Stimulated activated CD8-positive, alpha-beta memory T cell treated with anti-CD3 and anti-CD28 coated beads, Interleukin-15, amount 100 ng/mL, for 48 hours (primary cell): Measurements from ENCODE around the gene STARD3NL.
"Not testable (repeated sequence)": the region's sequence is repeated elsewhere in the genome, so short reads cannot be mapped to it uniquely, and the experiment has no call there.

ENCODE experiments used
- DNase-seq, 2 donors: peaks; one replicate each; pipeline ENCODE4 v3.0.0-alpha.2; 2020; ENCODE audit warnings: low read depth in 2 of 2

The STARD3NL gene

GRCh38 chr7:38264602-38265001, 86.6 kb downstream of the STARD3NL start:
- not testable (repeated sequence) for DNase-seq

DNA sequence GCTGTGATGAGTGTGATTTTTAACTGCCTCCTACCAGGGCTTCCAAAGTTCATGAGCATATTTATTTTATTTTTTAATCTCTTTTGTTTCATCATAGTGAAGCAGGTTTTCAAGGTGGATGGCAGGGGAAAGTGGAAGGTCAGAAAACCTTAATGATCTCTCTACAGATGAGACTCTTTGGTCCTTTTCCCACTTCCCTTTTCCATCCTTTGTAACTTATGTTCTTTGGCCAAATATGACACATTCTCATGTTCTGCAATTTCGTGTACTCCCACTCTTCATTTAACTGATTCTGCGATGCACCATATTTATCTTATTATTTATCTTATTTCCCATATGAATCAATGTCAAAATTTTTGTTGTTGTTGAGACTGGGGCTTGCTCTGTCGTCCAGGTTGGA, 87.9 kb downstream of the STARD3NL start:
- DNase-seq, result not testable (repeated sequence)

DNA sequence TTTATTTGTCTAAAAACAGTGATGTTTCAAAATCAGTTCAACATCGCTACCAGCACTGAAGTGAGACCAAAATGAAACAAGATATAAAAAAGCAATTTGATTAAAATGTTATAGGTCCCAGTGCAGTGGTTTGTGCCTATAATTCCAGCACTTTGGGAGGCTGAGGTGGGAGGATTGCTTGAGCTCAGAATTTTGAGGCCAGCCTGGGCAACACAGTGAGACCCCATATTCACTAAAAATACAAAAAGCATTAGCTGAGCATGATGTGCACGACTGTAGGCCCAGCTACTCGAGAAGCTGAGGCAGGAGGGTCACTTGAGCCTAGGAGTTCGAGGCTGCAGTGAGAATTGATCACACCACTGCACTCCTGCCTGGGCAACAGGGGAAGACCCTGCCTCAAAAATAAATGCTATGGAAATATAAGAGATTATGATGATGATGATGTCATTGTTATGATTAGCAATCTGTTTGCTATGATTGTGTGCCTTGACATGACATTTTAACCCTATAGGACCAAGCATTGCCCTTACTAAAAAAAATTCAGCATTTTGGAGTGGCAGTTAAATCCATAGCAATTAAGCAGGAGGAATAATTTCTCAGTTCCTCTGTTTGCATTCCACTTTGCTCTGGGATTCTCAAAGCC, 91.8 kb downstream of the STARD3NL start:
- not testable (repeated sequence) for DNase-seq

DNA sequence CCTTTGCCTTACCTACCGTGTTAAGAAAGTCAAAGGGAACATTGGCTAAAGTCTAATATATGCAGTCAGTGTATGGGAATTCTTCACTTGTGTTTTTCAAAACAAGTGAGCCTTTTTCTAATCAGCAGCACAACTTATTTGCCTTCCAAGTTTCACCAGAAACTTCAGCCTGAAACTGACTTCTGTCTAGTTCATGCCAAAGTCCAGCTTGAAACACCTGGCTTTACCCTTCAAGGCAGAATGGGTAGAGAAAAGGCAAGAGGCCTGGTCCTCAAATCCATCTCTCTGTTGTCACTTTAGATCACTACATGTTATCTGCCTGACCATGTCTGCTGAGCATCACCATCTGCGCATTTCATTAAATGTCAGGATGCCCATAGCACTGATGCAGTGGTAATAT, 92.4 kb downstream of the STARD3NL start:
- DNase-seq, result not testable (repeated sequence)

DNA sequence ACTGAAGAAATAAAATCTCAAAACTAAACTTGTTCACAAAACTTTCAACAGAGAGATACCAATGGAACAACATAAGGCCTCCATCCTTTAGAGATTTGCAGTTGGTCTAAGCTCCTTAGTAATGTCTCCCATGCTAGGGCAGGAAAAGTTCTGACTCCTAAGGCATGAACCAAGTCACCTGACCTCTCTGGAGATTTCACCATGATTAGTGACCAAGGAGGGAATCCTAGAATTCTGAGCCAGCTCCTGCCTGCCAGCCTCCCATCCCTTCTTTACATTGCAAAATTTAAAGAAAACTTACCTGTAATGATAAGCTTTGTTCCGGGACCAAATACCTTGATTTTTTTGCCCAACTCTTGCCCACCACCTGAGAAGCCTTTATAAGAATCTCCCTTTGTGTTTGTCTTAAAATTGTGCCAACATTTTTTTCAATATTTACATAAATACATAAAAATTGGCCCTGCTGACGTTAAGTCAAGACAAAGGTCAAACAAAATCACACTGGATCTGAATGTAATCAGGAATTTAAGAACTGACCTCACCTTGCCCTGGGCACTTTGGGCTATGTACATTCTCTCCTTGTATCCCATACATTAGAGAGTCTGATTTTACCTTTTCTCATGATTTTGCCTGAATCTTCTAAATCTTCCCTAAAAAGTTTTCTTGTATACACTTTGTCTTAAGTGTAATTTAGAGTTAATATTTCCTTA, 95.4 kb downstream of the STARD3NL start, which contains the start of gene TARP:
TARP (minus strand) TSS at position 351 of the 710 bp plus-strand sequence.
- DNase-seq, result no peak

DNA sequence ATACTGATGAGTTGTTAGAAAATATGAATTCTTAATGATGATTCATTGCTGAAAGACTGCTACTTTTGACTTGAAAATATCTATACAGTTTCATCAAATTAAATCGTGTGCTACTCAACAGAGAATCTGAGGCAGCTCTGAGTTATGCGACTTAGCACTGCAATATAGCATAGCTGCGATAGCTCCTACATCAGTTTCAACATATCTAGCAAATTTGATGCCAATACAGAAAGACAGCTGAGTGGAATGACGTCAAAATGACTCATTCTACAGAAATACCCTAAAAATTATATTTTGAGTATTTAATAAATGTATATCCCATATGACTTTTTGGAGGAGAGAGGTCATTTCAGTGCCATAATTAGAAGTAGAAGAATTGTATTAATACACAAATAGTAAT, 96.4 kb downstream of the STARD3NL start:
- no peak for DNase-seq

- DNase-seq, result no peak
Observed at GRCh38 chr7:38274927-38275620, 97.0 kb downstream of the STARD3NL start.

- no peak for DNase-seq
Observed at GRCh38 chr7:38276096-38276877, 98.2 kb downstream of the STARD3NL start.

DNA sequence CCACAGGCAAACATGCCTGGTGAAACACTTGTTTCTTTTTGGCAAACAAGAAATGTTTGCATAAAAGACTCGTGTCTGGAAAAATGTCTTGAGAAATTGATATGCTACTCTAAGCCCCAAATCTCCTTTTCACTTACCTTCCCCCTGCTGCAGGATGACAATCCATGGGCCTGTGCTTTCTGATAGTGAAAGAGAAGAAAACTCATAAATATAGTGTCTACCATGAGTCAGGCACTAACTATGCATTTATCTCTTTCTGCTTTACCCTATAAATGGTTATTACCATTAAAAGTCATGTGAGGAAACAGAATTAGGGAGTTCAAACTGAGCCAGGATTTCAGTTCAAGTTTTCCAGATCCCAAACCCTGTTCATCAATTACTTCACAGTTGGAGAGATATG, 102.0 kb downstream of the STARD3NL start:
- no peak for DNase-seq
